ENCODE data around the gene MYZAP. TPM values are rescaled to one million over a fixed set of nuclear protein-coding genes. Genes with fewer than 3 reads are reported as not detected.
A peak's percentile ranks its signal among the peaks of the same experiment; 100 is the strongest.

MYZAP gene
- polyA plus RNA-seq, 2 of the 4 experiments (the other 2 are of a cell fraction): 1.2 to 2.4 TPM

GRCh38 chr15:57561041-57561711 is 30.5 kb upstream of the MYZAP start (continued):
- TF ChIP-seq BCL3 (IDR thresholded peaks at IDR 0.05): no peak
- no peak for TF ChIP-seq FOSL2 (IDR thresholded peaks at IDR 0.05)
- TF ChIP-seq FOSL2 (CRISPR knock-in tag; IDR thresholded peaks at IDR 0.05): peak; percentile 41; the same call in 1 of the 2 replicates
- no peak for TF ChIP-seq PHF8 (IDR thresholded peaks at IDR 0.05; ENCODE audit: borderline replicate concordance, low read depth)
- TF ChIP-seq JUN (IDR thresholded peaks at IDR 0.05): no peak
- no peak for TF ChIP-seq FOSB (CRISPR knock-in tag; IDR thresholded peaks at IDR 0.05)
- TF ChIP-seq CTCF (IDR thresholded peaks at IDR 0.05): peak; percentile 96
- no peak for TF ChIP-seq RCOR1 (IDR thresholded peaks at IDR 0.05; ENCODE audit: low read depth, low read length)
- TF ChIP-seq ELK1 (IDR thresholded peaks at IDR 0.05; ENCODE audit: low read depth, low read length): no peak
- no peak for TF ChIP-seq RARB (CRISPR knock-in tag; IDR thresholded peaks at IDR 0.05)

- H3K4me1 ChIP-seq: peaks cover 19% of the 10 kb centered on the region
- ChIA-PET CTCF (interaction anchor here (1.1 to 13.4 kb wide), 12 partner anchors 11 to 621 kb away, joined by 3 to 286 read pairs (median 6); no protein-coding TSS in a partner anchor), POLR2A (no interaction called here)
- ATAC-seq: no peak
- H3K9me3 ChIP-seq: no peaks in the 10 kb centered on the region
- no peak for TF ChIP-seq NR3C1 (IDR thresholded peaks at IDR 0.05)
- no peak for TF ChIP-seq EHF (CRISPR knock-in tag; IDR thresholded peaks at IDR 0.05)
- TF ChIP-seq RAD21 (conservative IDR thresholded peaks at IDR 0.05 in 1 of 2, IDR thresholded peaks at IDR 0.05 in 1 of 2): no peak
- TF ChIP-seq TP53 (CRISPR knock-in tag; IDR thresholded peaks at IDR 0.05): no peak
- no peak for TF ChIP-seq REST (IDR thresholded peaks at IDR 0.05)
- no peak for TF ChIP-seq HES2 (IDR thresholded peaks at IDR 0.05)
- TF ChIP-seq ESRRA (IDR thresholded peaks at IDR 0.05; ENCODE audit: borderline replicate concordance, low read length): no peak
- H3K4me3 ChIP-seq: no peak overlapping the region
- H3K27ac ChIP-seq: no peak overlapping the region; a peak in 1 of 6 replicates
- WGBS (ENCODE audit: missing lambda C conversion rate): 84% methylated on average over 11 of the region's 11 CpGs
- no peak overlapping the region for H3K4me2 ChIP-seq
- no peak for DNase-seq (ENCODE audit: low read depth in 1 of 2, low spot score in 1 of 2)
- no peak for FAIRE-seq
These were observed 29.4 kb upstream of the MYZAP start for GRCh38 chr15:57562196-57562769.
